ENCODE results near the gene RNF167.
A peak's percentile ranks its signal among the peaks of the same experiment; 100 is the strongest.

Gene RNF167

GRCh38 chr17:4938688-4939545, 1.2 kb upstream of the RNF167 start:
- no peak for DNase-seq (ENCODE audit: low read depth in 3 of 3)

- no peak for DNase-seq (ENCODE audit: low read depth in 3 of 3)
Measured at GRCh38 chr17:4939546-4939795, 597 bp upstream of the RNF167 start.

- DNase-seq (ENCODE audit: low read depth in 3 of 3) = no peak
Measured at GRCh38 chr17:4940555-4941318, 669 bp downstream of the RNF167 start.

DNA sequence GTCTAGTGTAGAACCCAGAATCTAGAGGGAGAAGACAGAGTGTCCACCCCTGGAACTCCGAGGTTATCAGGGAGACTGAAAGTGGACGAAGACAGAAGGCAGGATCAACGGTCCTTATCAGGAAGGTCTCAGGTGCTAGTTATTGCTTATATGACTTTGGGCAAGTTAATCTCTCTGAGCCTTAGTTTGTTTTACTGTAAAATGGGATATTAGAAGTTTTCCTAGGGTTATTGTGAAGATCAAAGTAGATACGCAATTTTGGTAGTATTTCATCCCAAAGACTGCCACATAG, 1.2 kb downstream of the RNF167 start:
- no peak for DNase-seq (ENCODE audit: low read depth in 3 of 3)

GRCh38 chr17:4942760-4943508, 2.9 kb downstream of the RNF167 start:
- DNase-seq (ENCODE audit: low read depth in 3 of 3) = no peak

DNA sequence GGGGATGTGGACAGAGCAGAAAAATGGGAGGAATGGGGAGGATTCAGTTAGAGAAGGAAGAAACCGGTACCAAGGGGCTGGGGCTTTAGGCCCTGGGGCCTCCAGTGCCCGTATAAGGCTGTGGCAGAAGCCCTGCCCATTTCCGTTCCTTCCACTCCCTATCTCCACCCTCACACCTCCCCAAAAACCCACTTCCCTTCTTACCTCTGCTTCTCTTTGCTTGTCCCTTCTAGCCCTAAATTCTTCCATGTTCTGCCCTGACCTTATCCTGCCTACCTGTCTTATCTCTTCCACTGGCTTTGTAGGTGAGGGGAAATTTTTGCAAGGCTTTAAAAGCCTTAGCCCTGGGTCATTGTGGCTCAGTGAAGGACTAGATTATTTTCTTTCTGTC, 4.1 kb downstream of the RNF167 start:
- no peak for DNase-seq (ENCODE audit: low read depth in 3 of 3)

- DNase-seq (ENCODE audit: low read depth in 3 of 3) = no peak
Measured at GRCh38 chr17:4944554-4945175, 4.6 kb downstream of the RNF167 start.

GRCh38 chr17:4945176-4945943, 5.3 kb downstream of the RNF167 start:
- DNase-seq (ENCODE audit: low read depth in 3 of 3) = peak; percentile 75 to 79 (median 78)

- no peak for DNase-seq (ENCODE audit: low read depth in 3 of 3)
Measured at GRCh38 chr17:4945944-4946280, 5.8 kb downstream of the RNF167 start.

DNA sequence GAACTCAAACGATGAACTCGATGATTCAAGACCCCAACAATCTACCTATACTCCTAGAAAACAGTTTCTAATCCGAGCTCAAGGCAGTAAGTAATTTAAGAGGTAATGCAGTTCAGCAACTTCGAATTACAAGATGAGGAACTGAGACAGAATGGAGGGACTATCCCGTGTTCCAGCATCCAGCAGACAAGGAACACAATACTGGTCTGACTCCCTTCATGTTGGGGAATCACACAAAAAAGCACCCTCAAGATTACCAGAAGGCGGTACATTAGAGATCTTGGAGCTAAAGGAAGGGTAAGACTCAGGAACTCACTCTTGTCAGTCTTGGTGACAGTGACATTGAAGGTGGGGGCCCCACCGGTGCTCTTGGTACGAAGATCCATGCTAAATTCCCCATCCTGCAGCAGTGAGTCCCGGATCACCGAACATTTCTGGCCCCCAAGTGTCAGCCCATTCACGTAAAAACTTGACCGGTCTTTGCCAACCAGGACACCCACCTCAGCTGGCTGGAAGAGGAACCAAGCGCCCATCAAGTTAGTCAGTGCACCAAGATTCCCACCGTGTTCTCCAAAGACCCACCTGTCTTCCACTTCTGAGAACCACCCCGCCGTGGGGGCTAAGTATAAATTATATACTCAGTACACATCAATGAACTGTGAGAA, 6.4 kb downstream of the RNF167 start:
- no peak for DNase-seq (ENCODE audit: low read depth in 3 of 3)

GRCh38 chr17:4947010-4947410, 6.9 kb downstream of the RNF167 start:
- DNase-seq (ENCODE audit: low read depth in 3 of 3) = no peak

- DNase-seq (ENCODE audit: low read depth in 3 of 3) = peak in 2 of 3 experiments; percentile 50 to 62
Measured at GRCh38 chr17:4947411-4948165, 7.5 kb downstream of the RNF167 start.

DNA sequence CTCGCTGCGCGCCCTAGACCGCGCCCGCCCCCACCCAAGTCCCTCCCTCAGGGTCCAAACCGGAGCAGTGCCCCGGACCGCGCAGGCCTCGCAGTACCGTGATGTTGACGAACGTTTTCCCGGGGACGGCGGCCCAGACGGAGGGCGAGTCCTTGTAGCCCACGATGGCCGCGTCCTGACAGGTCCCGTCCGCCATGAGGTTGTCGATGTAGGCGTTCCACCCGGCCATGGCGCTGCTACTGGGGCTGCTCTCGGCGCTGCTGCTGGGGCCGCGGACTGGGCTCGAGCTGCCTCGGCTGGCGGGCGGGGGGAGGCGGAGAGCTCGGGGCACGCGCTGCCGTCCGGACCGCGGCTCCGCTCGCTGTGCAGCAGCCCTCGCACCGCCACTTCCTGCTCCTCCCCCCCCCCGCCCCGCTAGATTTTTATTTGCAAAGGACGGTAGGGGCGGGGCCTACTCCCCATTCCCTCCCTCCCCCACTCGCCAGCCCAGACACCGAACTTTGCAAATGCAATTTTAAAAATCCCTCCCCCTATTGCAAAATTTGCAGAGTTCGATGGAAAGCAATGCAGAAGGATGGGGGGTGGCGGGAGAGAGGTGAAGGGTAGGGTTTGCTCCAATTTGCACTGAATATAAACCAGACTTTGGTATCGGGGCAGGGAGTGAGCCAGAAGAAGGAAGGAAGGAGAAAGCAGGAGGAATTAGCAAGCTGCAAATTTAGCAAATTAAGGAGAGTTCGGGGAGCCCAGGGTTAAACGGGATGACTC, 8.3 kb downstream of the RNF167 start, which contains the start of gene PFN1:
PFN1 (minus strand) TSS at position 365 of the 765 bp plus-strand sequence; CDS start at position 229, 136 bp downstream.
- DNase-seq (ENCODE audit: low read depth in 3 of 3) = peak; percentile 82 to 87 (median 86)

DNA sequence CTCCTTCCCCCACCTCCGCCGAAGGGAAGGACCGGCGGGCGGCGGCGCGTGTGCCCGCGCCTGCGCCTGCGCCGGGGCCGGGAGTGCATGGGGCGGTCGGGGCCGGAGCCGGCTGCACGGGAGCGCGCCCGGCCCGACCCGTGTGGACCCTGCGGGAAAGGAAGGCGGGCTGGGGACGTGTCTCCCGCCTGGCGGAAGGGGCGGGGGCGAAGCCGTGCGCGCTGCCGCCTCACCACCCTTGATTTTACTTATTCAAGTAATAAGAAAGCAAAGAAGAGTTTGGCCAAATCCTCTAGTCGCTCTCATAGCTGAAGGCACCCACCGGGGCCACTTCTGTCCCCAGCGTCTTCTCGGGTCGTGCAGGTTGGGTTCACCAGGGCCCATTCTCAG, 8.9 kb downstream of the RNF167 start:
- peak in 1 of 3 experiments; percentile 54 for DNase-seq (ENCODE audit: low read depth in 3 of 3)

DNA sequence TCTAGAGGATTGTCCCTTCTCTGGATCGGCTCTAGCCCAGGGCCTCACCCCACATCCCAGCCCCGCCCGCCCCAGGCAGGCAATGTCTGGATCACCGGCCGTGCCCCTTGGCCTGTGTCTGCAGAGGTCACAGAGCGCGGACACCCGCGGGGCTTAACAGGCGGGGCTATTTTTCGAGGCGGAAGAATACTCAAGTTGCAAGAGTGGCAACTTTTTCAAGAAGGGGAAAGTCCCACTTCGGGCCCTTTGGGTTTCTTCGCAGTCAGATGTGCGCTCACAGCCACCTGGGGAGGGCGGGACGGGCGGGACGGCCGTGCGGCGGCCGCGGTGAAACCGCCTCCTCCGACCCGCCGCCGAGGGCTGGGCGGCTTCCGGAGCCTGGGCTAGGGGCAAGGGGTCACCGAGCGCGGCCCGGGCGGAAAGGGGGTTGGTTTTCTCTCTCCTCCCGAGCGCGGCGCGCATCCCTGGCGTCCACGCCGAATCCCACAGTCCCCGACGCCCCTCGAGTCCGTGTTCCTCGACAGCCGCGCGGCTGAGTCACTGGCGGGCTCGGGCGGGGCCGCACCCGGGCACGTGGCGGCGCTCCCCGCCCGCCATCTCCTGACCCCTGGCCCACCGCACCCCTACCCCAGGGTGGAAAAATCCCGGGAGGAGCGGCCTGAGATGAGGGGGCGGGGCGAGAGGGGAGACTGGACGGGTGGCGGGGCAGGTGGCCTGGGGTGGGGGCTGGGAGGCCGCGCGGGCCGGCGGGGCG, 9.4 kb downstream of the RNF167 start:
- DNase-seq (ENCODE audit: low read depth in 3 of 3) = peak; percentile 60 to 72 (median 65)

GRCh38 chr17:4950075-4950745, 10.1 kb downstream of the RNF167 start:
- DNase-seq (ENCODE audit: low read depth in 3 of 3) = peak in 1 of 3 experiments; percentile 61

DNA sequence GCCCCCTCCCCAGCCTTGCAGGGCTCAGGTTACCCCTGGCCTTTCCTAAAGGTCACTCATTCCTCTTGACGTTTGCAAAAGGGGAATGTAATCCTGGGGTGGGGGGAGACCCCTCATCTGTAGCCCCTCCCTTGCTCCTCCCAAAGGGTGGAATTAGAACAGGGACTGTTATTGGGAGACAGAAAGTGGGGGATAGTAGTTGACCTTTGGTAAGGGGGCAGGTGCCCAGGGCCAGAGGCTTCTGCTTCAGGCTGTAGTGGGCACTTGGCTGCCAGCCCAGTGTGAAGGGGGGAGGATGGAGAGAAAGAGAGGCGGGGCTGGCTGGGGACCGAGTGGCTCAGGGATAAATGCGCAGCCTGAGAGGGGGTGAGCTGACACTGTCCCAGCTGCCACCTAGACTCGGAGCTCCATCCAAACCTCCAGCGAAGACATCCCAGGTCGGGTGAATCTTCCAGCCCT, 10.7 kb downstream of the RNF167 start, which contains the start of gene ENO3:
ENO3 (plus strand) TSS at position 374 of the 459 bp plus-strand sequence. CDS start 711 bp downstream, outside the sequence.
- DNase-seq (ENCODE audit: low read depth in 3 of 3) = no peak

DNA sequence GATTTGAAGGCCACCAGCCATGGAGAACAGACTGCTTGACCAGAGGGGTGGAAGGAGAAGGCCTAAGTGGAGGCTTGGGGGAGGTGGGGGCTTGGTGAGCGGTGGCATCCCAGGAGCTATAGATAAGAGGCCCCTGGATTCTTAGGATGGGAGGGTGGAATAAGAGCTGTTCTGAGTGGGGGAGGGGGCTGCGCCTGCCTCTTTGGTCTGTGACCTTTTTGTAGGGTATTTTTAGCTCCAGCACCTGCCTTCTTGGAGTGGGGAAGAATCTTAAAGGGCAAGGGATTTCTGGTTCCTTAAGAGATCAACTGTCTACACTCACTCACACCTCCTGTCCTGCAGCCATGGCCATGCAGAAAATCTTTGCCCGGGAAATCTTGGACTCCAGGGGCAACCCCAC, 11.4 kb downstream of the RNF167 start:
- DNase-seq (ENCODE audit: low read depth in 3 of 3) = no peak
